GM18907 (cell line): ENCODE measurements around the gene EFEMP2.
"Not testable (repeated sequence)": the region's sequence is repeated elsewhere in the genome, so short reads cannot be mapped to it uniquely, and the experiment has no call there.

ENCODE experiments used
- ATAC-seq: cut with Tn5 transposase; IDR thresholded peaks from one replicate; pipeline ENCODE4 v1.9.1; 2021; ENCODE audit warnings: mild to moderate bottlenecking, moderate library complexity; ENCODE audit not compliant: unreplicated experiment

Gene EFEMP2

GRCh38 chr11:65833297-65834030, 39.1 kb downstream of the EFEMP2 start, which contains the start of gene SNX32:
SNX32 (plus strand) TSS chr11:65833963; CDS start chr11:65834066, 103 bp downstream.
- peak; percentile 93 for ATAC-seq

DNA sequence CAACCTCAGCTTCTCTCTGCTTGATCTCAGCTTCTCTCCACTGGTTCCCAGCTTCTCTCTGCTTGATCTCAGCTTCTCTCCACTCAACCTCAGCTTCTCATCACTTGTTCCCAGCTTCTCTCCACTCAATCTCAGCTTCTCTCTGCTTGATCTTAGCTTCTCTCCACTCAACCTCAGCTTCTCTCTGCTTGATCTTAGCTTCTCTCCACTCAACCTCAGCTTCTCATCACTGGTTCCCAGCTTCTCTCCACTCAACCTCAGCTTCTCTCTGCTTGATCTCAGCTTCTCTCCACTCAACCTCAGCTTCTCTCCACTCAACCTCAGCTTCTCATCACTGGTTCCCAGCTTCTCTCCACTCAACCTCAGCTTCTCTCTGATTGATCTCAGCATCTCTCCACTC, 40.4 kb downstream of the EFEMP2 start:
- not testable (repeated sequence) for ATAC-seq

DNA sequence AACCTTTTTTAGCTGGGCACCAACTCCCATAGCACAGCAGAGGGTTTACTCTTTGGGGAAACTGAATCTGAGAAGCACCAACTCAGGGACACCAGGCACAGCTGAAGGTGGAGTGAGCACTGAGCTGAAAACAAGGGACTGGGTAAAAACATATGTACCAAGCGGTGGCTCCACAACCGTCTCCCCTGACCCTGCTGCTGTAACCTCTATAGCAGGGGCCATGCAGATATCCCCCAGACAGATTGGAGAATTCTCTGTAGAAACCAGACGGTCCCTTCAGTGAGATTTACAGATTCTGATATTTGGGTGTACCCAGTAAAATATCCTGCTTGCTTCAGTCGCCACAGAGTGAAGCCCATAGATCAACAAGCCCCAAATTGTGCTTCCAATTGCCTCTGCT, 43.1 kb downstream of the EFEMP2 start:
- no peak for ATAC-seq

GRCh38 chr11:65826984-65827735, 45.4 kb downstream of the EFEMP2 start:
- no peak for ATAC-seq

- ATAC-seq, result no peak
These were observed 49.6 kb downstream of the EFEMP2 start for GRCh38 chr11:65822776-65823528.

DNA sequence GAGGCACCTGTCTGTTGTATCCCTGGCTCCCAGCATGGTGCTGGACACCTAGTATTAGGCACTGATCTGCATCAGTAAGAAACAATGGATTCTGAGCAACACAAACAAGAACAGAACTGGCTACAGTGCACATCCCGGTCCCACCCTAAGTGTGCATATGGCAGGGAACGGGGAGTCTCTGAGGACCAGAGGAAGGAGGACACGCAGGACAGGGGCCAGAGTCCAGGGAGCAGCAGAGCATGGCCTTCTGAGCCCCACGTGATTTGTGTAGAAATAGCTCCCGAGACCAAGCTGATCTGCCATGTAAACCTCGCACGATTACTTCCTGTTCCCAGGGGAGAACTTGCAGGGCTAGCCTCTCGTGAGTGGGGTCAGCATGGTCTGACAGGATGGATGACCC, 51.5 kb downstream of the EFEMP2 start:
- no peak for ATAC-seq

GRCh38 chr11:65817835-65818680, 54.5 kb downstream of the EFEMP2 start:
- peak; percentile 86 for ATAC-seq

- ATAC-seq, result no peak
These were observed 55.2 kb downstream of the EFEMP2 start for GRCh38 chr11:65817312-65817834.

DNA sequence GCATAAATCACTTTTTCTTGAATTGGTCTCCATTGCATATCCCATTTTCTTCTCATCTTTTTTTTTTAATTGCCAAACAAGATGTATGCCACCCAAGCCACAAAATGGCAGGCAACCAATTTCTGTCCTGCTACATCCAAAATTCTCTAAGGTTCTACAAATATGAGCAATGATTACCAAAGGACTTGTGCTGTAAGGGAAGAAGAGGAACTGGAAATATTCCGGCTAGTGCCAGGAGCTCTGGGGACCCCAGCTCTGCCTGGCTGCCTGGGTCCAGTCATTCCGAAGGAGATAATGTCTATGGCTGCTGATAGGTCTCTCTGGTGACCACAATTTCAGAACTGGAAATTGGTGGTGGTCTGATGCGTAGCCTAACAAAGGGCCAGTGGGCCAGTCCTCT, 55.9 kb downstream of the EFEMP2 start:
- ATAC-seq, result no peak
